Activated CD4-positive, alpha-beta T cell treated with anti-CD3 and anti-CD28 coated beads, Interleukin-2, amount 50 U/mL, for 1 hour (primary cell): ENCODE measurements around the gene CFAP70.
"Not testable (repeated sequence)": the region's sequence is repeated elsewhere in the genome, so short reads cannot be mapped to it uniquely, and the experiment has no call there.

ENCODE experiments used
- DNase-seq: peaks from one replicate; pipeline ENCODE4 v3.0.0-alpha.2; 2020

The CFAP70 gene

DNA sequence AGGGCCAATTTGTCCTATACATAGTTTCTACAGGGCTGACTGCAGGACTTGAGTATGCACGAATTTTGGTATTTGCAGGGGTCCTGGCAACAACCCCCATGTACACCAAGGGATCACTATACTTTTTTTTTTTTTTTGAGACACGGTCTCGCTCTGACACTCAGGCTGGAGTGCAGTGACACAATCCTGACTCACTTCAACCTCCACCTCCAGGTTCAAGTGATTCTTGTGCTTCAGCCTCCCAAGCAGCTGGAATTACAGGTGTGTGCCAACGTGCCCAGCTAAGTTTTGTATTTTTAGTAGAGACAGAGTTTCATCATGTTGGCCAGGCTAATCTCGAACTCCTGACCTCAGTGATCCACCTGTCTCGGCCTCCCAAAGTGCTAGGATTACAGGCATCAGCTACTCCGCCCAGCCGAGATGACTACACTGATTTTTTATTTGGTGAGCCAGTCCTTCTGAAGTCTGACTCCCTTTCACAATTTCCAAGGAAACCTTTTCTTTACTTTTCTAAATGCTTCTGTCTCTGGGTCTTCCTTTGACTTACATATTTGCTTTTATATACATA, 19.8 kb downstream of the CFAP70 start:
- DNase-seq = no peak

DNA sequence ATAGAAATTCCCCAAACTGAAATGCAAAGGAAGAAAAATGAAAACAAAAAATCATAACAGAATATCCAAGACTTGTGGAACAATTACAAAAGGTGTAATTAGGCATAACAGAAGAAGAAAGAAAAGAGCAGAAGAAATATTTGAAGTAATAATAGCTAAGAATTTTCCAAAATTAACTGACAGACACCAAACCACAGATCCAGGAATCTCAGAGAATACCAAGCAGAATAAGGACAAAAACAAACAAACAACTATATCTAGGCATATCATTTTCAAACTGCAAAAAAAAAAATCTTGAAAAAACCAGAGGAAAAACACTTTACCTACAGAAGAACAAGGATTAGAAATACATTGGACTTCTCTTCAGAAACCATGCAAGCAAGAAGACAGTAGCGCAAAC, 25.5 kb downstream of the CFAP70 start:
- no peak for DNase-seq

DNA sequence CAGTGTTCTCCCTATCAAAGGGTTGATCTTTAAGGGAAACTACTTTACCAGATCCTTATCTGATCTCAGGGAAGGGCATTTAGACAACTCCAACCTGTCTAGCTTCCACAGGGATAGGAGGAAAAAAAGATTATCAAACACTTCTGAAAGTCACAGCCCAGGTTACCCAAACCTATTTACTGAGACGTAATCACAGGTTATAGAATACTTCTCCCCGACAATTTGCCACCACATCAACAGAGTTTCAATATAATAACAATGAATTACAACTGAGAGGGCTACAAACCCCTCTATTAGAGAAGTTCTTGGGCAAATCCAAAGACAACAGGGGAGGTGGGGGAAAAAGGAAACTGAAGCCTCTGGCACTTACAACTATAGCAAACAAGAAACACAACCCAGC, 26.3 kb downstream of the CFAP70 start:
- DNase-seq = no peak

DNA sequence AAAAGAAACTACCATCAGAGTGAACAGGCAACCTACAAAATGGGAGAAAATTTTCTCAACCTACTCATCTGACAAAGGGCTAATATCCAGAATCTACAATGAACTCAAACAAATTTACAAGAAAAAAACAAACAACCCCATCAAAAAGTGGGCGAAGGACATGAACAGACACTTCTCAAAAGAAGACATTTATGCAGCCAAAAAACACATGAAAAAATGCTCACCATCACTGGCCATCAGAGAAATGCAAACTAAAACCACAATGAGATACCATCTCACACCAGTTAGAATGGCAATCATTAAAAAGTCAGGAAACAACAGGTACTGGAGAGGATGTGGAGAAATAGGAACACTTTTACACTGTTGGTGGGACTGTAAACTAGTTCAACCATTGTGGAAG, 30.1 kb downstream of the CFAP70 start:
- not testable (repeated sequence) for DNase-seq

DNA sequence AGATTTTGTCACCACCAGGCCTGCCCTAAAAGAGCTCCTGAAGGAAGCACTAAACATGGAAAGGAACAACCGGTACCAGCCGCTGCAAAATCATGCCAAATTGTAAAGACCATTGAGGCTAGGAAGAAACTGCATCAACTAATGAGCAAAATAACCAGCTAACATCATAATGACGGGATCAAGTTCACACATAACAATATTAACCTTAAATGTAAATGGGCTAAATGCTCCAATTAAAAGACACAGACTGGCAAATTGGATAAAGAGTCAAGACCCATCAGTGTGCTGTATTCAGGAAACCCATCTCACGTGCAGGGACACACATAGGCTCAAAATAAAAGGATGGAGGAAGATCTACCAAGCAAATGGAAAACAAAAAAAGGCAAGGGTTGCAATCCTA, 33.4 kb downstream of the CFAP70 start:
- DNase-seq = not testable (repeated sequence)

DNA sequence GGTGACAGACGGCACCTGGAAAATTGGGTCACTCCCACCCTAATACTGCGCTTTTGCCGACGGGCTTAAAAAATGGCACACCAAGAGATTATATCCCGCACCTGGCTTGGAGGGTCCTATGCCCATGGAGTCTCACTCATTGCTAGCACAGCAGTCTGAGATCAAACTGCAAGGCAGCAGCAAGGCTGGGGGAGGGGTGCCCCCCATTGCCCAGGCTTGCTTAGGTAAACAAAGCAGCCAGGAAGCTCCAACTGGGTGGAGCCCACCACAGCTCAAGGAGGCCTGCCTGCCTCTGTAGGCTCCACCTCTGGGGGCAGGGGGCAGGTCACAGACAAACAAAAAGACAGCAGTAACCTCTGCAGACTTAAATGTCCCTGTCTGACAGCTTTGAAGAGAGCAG, 35.1 kb downstream of the CFAP70 start:
- DNase-seq = not testable (repeated sequence)

DNA sequence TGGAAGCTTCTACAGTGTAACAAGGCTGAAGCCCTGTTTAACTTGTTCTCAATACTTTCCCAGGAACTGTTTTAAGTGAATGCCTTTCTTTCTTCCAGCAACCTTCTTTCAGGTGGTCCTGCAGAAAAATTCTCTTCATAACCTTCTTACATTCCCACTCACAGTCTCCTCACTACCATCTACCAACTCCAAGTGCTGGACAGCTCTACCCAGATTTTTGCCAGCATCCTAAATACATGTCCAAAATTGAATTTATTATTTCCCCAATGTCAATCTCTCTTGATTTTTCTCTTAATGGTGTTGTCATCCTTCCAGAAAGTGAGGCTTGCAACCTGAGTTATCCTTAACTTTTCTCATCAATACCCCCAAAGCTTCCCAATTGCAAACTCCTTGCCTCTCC, 48.2 kb downstream of the CFAP70 start:
- DNase-seq = no peak

DNA sequence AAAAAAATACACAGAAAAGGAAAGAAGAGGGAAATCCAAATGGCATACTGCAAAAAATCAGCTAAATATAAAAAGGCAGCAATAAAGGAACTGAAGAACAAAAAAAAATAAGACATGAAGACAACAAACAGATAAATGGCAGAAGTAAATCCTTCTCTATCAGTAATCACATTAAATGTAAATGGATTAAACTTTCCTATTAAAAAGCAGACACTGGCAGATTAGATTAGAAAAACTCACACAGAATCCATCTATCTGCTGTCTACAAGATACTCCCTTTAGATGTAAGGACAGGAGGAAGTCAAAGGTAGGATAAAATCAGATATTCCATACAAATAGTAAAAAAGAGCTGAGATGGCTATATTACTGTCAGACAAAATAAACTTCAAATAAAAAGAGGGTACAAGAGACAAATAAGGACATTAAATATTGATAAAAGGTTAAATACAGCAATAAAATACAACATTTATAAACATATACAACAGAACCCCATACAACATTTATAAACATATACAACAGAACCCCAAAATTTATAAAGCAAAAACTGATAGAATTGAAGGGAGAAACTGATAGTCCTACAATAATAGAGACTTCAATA, 51.4 kb downstream of the CFAP70 start:
- no peak for DNase-seq

DNA sequence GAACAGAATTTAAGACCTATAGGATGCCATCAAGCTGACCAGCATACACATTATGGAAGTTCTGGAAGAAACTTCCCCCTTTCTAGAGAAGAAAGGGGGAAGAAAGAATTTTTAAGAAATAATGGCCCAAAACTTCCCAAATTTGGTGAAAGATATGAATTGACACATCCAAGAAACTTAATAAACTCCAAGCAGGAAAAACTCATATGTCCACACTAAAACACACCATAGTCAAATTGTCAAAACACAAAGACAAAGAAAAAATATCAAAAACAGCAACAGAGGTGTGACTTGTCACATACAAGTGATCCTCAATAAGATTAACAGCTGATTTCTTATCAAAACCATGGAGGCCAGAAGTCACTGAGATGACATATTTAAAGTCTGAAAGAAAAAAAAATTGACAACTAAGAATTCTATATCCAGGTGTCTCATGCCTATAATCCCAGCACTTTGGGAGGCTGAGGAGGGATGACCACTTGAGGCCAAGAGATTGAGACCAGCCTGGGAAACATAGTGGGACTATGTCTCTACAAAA, 52.4 kb downstream of the CFAP70 start:
- DNase-seq = no peak

DNA sequence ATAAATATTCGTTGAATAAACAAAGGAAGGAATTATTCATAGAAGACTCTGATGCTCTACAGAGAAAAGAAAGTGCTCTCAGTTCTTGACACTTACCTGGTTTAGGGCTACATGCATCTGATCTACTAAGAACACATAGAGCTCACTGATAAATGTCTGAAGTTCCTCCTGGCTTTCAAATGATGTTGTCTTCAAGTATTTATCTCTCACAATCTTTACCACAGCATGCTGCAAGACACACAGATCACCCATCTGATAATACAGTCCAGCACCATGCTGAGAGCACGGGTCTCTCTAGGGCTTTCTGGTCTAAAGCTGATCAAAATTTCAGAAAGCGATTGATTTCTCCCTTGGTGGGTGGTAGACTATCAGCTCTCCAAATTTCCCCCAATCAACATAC, 61.7 kb downstream of the CFAP70 start:
- DNase-seq = no peak

DNA sequence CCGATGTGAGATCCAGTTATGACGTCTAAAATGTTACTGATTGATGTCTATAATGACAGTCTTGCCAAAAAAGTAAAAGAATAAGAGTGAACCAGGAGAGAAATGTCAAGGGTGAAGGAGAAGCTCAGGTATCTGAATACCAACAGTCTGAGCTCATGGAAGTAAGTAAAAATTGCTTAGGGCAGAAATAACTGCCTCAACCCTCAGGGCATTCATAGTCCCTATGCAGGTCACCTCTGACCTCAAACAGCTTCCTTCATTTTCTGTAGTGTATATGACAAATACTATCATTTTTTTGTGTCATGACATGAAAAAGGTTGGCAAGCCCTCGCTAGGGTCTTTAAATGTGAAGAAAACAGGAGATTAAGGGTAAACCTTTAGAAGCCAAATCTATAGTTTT, 65.2 kb downstream of the CFAP70 start:
- DNase-seq = no peak

DNA sequence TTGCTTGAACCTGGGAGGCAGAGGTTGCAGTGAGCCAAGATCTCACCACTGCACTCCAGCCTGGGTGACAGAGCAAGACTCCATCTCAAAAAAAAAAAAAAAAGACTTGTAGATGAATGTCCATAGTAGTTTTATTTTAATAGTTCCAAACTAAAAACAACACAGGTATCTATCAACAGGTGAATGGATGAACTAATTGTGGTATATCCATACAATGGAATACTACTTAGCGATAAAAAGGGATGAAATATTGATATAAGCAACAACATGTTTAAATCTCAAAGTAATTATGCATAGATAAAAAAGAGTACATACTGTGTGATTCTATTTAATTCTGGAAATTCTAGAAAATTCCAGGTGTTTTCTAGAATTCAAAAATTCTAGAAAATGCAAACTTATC, 68.7 kb downstream of the CFAP70 start:
- no peak for DNase-seq

DNA sequence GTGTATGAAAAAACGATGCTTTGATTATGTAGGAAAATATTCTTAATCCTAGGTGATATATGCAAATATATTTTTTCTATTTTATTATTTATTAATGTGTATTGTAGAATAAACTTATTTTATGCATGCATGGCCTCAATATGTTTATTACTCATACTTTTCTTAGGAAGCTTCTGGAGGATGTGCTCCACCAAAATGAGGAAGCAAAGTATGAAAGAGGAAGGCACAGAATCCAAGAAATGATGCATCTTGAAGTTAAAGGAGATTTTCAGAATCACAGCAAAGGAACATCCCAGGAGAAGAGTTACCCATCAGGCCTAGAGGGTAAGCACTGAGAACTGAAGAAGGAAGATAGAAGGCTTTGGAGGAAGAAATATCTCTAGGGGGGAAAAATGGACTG, 71.2 kb downstream of the CFAP70 start:
- no peak for DNase-seq

DNA sequence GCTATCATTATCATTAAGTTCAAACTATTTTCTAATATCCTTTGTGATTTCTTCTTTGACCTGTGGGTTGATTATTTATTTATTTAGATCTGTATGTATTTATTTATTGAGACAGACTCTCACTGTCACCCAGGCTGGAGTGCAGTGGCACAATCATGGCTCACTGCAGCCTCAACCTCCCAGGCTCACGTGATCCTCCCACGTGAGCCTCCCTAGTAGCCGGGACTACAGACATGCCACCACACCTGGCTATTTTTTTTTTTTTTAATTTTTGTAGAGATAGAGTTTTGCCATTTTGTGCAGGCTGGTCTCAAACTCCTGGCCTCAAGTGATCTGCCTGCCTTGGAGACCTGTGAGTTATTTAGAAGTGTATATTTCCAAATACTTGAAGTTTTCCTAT, 77.6 kb downstream of the CFAP70 start:
- no peak for DNase-seq

DNA sequence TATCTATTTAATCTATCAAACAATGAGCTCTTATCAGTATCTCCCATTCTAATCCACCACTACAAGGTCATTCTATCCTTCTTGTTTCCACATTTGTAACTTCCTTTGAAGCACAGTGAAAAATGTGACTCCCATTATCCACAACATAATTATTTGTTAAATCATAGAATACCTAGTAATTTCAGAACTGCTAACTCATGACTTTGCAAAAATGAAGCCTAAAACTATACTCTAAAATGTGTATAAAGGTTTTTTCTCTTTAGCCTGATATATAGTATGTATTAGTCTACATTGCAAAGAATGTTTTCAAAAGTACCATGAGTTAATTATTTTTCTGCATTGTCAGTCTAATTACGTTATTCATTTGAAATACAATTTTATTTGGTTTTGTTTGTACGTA, 94.2 kb downstream of the CFAP70 start:
- no peak for DNase-seq

DNA sequence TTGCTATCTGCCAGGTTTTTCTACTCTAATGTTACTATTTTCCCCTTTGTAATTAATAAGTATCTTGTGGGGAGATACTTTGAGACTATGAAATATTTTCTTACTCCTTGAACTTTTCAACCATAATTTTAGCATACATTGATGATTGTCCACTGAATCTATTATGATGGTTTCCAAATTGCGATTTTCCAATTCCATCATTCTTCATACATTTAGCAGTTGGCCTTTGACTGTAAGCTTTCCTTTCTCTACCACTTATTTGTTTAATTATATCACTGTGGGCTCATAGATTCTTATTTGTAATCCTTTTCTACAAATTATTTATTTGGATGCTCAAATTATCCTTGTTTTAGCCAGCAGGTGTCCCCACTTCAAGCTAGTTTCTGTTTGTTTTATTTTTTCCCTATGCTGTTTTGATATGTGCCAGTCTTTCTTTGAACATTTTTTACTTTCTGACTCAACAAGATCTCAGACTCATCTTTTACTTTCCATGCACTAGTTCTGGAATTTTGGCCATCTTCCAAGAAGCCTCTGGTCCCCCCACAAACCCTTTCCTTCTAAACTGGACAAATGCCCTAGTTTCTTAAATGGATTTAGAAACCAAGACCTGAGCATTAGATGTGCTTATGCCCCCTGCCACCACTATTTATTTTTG, 94.8 kb downstream of the CFAP70 start:
- DNase-seq = no peak

DNA sequence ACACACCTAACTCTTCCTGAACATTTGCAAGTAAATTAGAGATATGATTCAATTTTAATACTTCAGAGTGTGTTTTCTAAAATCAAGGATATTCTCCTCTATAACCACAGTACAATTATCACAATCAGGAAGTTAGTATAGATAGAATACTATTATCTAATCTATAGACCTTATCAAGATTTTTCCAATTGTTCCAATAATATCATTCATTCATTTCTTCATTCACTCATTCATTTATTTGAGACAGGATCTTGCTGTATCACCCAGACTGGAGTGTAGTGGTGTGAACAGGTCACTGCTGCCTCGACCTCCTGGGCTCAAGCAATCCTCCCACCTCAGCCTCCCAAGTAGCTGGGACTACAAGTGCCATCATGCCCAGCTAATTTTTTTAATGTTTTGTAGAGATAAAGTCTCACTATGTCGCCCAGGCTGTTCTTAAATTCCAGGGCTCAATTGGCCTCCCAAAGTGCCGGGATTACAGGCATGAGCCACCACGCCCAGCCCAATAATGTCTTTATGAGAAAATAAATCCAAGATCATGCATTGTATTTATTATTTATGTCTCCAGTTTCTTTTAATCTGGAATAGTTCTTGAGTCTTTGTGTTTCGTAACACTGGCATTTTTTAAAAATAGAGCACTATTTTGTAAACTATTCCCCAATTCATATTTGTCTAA, 95.6 kb downstream of the CFAP70 start:
- DNase-seq = no peak

DNA sequence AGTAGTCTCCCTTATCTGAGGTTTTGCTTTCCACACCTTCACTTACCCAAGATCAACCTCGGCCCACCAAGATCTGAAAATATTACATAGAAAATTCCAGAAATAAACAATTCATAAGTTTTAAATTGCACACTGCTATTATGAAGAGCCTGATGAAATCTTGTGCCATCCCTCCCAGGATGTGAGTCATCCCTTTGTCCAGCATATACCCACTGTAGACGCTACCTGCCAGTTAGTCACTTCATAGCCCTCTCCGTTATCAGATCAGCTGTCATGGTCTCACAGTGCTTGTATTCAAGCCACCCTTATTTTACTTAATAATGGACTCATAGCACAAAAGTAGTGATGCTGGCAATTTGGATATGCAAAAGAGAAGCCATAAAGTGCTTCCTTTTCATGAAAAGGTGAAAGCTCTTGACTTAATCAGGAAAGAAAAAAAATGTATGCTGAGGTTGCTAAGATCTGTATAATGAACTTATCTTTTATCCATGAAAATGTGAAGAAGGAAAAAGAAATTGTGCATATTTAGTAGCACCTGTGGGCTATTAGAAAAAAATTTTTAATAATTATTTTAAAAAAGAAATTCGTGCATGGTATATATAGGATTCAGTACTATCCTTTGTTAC, 96.4 kb downstream of the CFAP70 start:
- no peak for DNase-seq

DNA sequence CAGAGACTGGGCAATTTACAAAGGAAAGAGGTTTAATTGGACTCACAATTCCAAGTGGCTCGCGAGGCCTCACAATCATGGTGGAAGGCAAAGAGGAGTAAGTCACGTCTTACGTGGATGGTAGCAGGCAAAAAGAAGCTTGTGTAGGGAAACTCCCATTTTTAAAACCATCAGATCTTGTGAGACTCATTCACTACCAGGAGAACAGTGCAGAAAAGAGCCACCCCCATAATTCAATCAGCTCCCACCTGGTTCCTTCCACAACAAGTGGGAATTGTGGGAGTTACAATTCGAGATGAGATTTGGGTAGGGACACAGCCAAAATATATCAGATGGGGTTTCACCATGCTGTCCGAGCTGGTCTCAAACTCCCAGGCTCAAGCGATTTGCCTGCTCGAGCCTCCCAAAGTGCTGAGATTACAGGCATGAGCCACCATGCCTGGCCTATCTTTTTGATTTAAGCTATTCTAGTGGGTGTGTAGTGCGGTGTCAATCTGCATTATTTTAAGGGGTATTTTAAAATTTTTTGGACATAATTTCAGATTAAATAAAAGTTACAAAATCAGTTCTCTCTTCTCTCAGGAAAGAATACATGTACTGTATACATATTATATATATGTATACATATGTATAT, 97.2 kb downstream of the CFAP70 start:
- DNase-seq = no peak

DNA sequence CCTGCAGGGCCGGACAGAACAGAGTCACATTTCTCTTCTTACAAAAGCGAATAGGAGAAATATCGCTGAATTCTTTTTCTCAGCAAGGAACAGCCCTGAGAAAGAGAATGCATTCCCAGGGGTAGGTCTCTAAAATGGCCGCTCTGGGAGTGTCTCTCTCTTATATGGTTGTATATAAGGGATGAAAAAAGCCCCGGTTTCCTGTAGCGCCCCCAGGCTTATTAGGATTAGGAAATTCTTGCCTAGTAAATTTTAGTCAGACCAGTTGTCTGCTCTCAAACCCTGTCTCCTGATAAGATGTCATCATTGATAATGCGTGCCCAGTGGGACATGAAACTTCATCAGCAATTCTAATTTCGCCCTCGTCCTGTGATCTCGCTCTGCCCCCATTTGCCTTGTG, 100.1 kb downstream of the CFAP70 start:
- not testable (repeated sequence) for DNase-seq

DNA sequence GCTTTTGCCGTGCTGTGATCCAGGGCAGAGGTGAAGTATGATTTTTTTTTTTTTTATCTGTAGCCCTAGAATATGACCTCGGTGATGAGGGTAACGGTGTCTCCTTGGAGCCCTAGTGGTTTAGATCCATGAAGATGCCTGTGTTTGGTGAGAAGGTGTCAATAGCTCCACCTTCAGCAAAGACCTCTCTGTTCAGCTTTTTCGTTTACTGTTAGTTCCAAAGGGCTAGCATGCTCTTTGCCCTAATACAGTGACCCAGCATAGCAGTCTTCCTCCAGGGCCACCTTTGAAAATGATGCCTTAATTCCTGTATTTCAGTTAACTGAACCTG, 105.5 kb downstream of the CFAP70 start:
- DNase-seq = no peak

DNA sequence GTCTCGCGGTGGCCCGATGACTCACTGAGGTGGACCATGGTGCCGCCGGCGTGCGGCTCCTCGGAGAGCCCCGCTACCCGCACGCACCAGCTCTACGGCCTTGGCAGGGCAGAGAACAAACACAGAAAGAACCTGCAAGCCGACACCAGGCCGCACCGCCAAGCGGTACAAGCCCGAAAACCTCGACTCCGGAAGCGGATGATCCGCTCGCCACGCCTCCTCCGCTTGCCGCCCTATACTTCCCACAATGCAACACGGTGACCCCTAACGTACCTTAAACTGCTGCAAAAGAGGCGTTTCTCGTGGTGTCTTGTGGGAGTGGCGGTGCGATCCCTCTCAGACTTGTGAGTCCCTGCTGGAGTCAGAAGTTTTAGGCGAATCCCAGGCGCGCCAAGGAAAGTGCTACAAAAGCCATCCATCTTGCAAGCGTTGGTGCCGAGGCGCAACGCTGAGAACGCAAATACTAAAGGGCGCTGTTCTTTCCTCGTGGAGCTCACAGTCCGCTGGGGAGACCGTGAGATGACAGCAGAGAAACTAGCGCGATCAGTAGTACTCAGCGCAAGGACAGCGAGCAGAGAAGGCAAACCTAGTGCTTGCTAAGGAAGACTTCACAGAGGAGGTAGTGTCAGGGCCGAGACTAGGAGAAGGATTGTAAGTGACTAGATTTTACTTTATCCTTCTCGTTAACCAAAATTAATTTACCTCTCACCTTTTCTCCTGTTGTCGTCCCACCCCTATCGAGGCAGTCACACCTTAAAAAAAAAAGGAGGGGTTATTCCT, 106.0 kb downstream of the CFAP70 start, which contains the start of gene MRPS16:
Gene MRPS16, minus strand, starts transcription at position 200 of the 780 bp plus-strand sequence. Its CDS starts 162 bp downstream, at position 38.
- peak; percentile 89 for DNase-seq
